Kidney capillary endothelial cell (primary cell): ENCODE data around the gene ITGAX.
"Not testable (repeated sequence)": the region's sequence is repeated elsewhere in the genome, so short reads cannot be mapped to it uniquely, and the experiment has no call there.

Source experiments
- DNase-seq: peaks from one replicate; pipeline ENCODE4 v3.0.0-alpha.2; 2018; ENCODE audit warnings: low spot score

ITGAX gene

GRCh38 chr16:31410082-31410481 is 55.1 kb downstream of the ITGAX start:
- no peak for DNase-seq

- no peak for DNase-seq
Measured at GRCh38 chr16:31411024-31411844, 56.3 kb downstream of the ITGAX start.

- no peak for DNase-seq
Measured at GRCh38 chr16:31412750-31413149, 57.8 kb downstream of the ITGAX start.

GRCh38 chr16:31413381-31413780 is 58.4 kb downstream of the ITGAX start:
- no peak for DNase-seq

GRCh38 chr16:31413943-31414342 is 59.0 kb downstream of the ITGAX start:
- no peak for DNase-seq

- no peak for DNase-seq
Measured at GRCh38 chr16:31414706-31415105, 59.7 kb downstream of the ITGAX start.

GRCh38 chr16:31416371-31416770 is 61.4 kb downstream of the ITGAX start:
- no peak for DNase-seq

- not testable (repeated sequence) for DNase-seq
Measured at GRCh38 chr16:31417036-31417435, 62.1 kb downstream of the ITGAX start.

- no peak for DNase-seq
Measured at GRCh38 chr16:31417916-31418315, 62.9 kb downstream of the ITGAX start.

GRCh38 chr16:31420037-31420436 is 65.1 kb downstream of the ITGAX start:
- DNase-seq = no peak

- DNase-seq = no peak
Measured at GRCh38 chr16:31421587-31421986, 66.6 kb downstream of the ITGAX start.

GRCh38 chr16:31423241-31423640 is 68.3 kb downstream of the ITGAX start:
- no peak for DNase-seq

GRCh38 chr16:31423801-31424200 is 68.8 kb downstream of the ITGAX start:
- DNase-seq = no peak

- peak; percentile 16 for DNase-seq
Measured at GRCh38 chr16:31427441-31428278, 72.7 kb downstream of the ITGAX start.

- no peak for DNase-seq
Measured at GRCh38 chr16:31428279-31428597, 73.3 kb downstream of the ITGAX start, which contains the start of gene COX6A2. COX6A2 (minus strand) TSS chr16:31428360; CDS start chr16:31428325, 35 bp downstream.

GRCh38 chr16:31428638-31429247 is 73.8 kb downstream of the ITGAX start:
- no peak for DNase-seq

GRCh38 chr16:31429314-31429713 is 74.3 kb downstream of the ITGAX start:
- DNase-seq = no peak

GRCh38 chr16:31429796-31430195 is 74.8 kb downstream of the ITGAX start:
- no peak for DNase-seq

GRCh38 chr16:31430380-31431052 is 75.5 kb downstream of the ITGAX start:
- DNase-seq = no peak
